NCI-H526 treated with DMSO at 0.1 percent for 48 hours (cell line): Measurements from ENCODE around the gene PLAGL2.
A peak's percentile ranks its signal among the peaks of the same experiment; 100 is the strongest.
"Not testable (repeated sequence)": the region's sequence is repeated elsewhere in the genome, so short reads cannot be mapped to it uniquely, and the experiment has no call there.

Experiments used
- DNase-seq: peaks from one replicate; lab custom pipeline; 2025; lab: John Stamatoyannopoulos, UW

Gene PLAGL2

GRCh38 chr20:32207626-32208498 is at the start of gene PLAGL2, which contains the start of gene POFUT1:
TSS of gene PLAGL2 (minus strand) at chr20:32207743. CDS start at chr20:32202178, 5,565 bp downstream.
TSS of gene POFUT1 (plus strand) at chr20:32207880. CDS start at chr20:32207942, 62 bp downstream.
- peak; percentile 73 for DNase-seq

GRCh38 chr20:32252189-32252588 is 44.6 kb upstream of the PLAGL2 start:
- no peak for DNase-seq

- DNase-seq = no peak
Measured at GRCh38 chr20:32251470-32251869, 43.9 kb upstream of the PLAGL2 start.

GRCh38 chr20:32249030-32249738 is 41.6 kb upstream of the PLAGL2 start:
- no peak for DNase-seq

- DNase-seq = no peak
Measured at GRCh38 chr20:32248043-32248442, 40.5 kb upstream of the PLAGL2 start.

- DNase-seq = not testable (repeated sequence)
Measured at GRCh38 chr20:32246208-32246607, 38.7 kb upstream of the PLAGL2 start.

GRCh38 chr20:32244959-32245358 is 37.4 kb upstream of the PLAGL2 start:
- DNase-seq = no peak

- no peak for DNase-seq
Measured at GRCh38 chr20:32244150-32244823, 36.7 kb upstream of the PLAGL2 start.

GRCh38 chr20:32241807-32242206 is 34.3 kb upstream of the PLAGL2 start:
- no peak for DNase-seq

- DNase-seq = no peak
Measured at GRCh38 chr20:32240205-32240604, 32.7 kb upstream of the PLAGL2 start.

GRCh38 chr20:32238483-32239425 is 31.2 kb upstream of the PLAGL2 start:
- no peak for DNase-seq

- no peak for DNase-seq
Measured at GRCh38 chr20:32237419-32237818, 29.9 kb upstream of the PLAGL2 start.

GRCh38 chr20:32236819-32237218 is 29.3 kb upstream of the PLAGL2 start:
- no peak for DNase-seq

GRCh38 chr20:32236048-32236533 is 28.5 kb upstream of the PLAGL2 start:
- DNase-seq = no peak

GRCh38 chr20:32235331-32236047 is 27.9 kb upstream of the PLAGL2 start:
- DNase-seq = no peak

GRCh38 chr20:32234135-32234808 is 26.7 kb upstream of the PLAGL2 start:
- DNase-seq = no peak

GRCh38 chr20:32233286-32233685 is 25.7 kb upstream of the PLAGL2 start:
- DNase-seq = no peak

GRCh38 chr20:32232326-32232886 is 24.9 kb upstream of the PLAGL2 start:
- DNase-seq = no peak

- no peak for DNase-seq
Measured at GRCh38 chr20:32231847-32232246, 24.3 kb upstream of the PLAGL2 start.

- no peak for DNase-seq
Measured at GRCh38 chr20:32231245-32231644, 23.7 kb upstream of the PLAGL2 start.
